HG03571 (cell line): ENCODE data around the gene RAB9B.

Experiments used
- ATAC-seq: cut with Tn5 transposase; IDR thresholded peaks from one replicate; pipeline ENCODE4 v1.9.1; 2021; ENCODE audit not compliant: unreplicated experiment

RAB9B gene

GRCh38 chrX:103773445-103773844 is 58.6 kb downstream of the RAB9B start:
- ATAC-seq, result no peak
